ENCODE data around the gene KCNC4. TPM values are rescaled to one million over a fixed set of nuclear protein-coding genes. Genes with fewer than 3 reads are reported as not detected.

Gene KCNC4
- total RNA-seq, 2 experiments from 2014 or later = 4.8 to 9.6 TPM

DNA sequence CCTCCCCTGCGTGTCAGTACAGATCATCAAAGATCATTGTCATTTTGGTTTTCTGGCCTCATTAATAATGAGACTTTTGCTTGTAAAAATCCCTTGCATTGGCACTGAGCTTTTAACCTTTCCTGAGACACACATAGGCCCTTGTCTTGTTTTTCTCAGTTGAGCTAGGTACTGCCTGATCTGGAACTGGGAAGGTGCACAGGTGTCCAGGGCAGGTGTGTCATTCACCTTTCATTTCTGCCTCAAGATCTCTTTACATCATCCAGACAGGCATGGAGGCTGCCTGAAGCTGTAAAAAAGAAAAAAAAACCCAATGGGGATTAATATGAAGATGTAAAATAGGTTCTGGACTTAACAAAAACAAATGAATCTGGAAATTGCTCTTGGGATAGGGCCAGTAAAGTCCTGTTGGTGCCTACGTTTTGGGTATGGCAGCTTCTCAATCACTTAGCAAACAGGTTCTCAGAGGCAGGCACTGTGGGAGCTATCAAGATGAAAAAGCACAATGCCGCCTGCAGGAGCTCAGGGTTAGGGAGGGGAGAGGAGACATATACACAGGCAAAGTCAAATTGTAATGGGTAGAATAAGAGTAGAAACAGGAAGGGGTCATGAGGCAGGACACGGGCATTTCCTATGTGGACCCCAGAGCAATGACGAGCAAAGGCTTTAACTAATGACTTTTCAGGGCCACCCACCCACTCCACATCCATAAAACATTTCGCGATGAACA is 1.0 kb upstream of the KCNC4 start:
- H3K27me3 Mint-ChIP-seq = peaks cover 13% of the 10 kb centered on the region
- H3K36me3 Mint-ChIP-seq = peaks cover 3% of the 10 kb centered on the region
- ATAC-seq (no peak), DNase-seq (no peak)
- H3K4me3 Mint-ChIP-seq = peak overlapping the region; percentile 76
- peak overlapping the region; percentile 91 for H3K27ac Mint-ChIP-seq
- peaks cover 36% of the 10 kb centered on the region for H3K4me1 Mint-ChIP-seq
- CTCF ChIA-PET = interaction anchor here (0.6 to 18.2 kb wide), 27 partner anchors 7 to 1212 kb away, joined by 3 to 415 read pairs (median 6); partner anchors contain the start of genes LAMTOR5, RBM15 and STRIP1
- no peaks in the 10 kb centered on the region for H3K9me3 Mint-ChIP-seq (ENCODE audit: low read depth)

DNA sequence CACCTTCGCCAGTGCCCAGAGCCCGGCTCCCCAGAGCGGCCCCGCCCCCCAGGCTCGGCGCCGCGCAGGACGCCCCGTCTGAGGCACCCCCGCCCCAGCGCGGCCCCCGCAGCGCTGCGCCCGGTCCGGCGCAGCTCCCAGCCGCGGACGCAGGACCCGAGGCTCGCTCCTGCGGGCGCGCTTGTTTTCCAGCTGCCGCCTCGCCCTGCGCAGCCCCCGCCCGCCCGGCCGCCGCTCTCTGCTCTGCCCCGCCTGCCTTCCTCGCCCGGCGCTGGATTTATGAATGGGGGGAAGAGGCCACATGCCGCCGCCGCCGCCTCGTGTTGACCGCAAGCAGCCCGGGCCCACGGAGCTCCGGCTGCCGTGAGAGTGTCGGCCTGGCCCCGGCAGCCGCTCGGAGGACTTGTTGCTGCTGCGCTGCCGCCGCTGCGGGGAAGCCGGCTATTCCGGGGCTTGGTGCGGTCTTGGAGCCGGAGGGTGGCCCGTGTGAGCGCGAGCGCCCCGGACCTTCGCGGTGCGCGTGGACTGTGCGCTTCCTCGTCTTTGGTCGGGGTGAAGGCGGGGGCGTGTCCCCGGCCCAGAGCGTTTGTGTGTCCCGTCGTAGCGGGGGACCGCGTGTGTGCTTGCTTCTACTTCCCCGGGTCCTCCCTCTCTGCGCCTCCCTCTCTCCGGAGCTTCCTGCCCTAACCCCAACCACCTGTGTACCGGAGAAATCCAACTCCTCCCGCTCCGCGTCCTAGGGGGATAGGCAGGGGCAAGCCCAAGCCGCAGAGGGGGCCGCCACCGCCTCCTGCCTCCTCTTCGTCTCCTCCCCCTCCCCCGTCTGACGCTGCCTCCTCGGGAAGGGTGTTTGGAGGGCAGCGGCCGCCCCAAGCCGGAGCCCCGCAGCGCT is 736 bp downstream of the KCNC4 start:
- ATAC-seq (peak; percentile 32), DNase-seq (peak; percentile 72)
- Mint-ChIP-seq H3K27me3 (peaks cover 13% of the 10 kb centered on the region), H3K9me3 (ENCODE audit: low read depth) (no peaks in the 10 kb centered on the region), H3K4me1 (peaks cover 47% of the 10 kb centered on the region), H3K27ac (peak overlapping the region; percentile 71), H3K36me3 (peaks cover 3% of the 10 kb centered on the region), H3K4me3 (peak overlapping the region; percentile 79)
- CTCF ChIA-PET = interaction anchor here (1.6 to 18.2 kb wide), 7 partner anchors 9 to 286 kb away, joined by 5 to 415 read pairs (median 48); partner anchors contain the start of genes LAMTOR5 and RBM15

- H3K36me3 Mint-ChIP-seq = peaks cover 3% of the 10 kb centered on the region
- DNase-seq (no peak), ATAC-seq (no peak)
- H3K27ac Mint-ChIP-seq = peak overlapping the region; percentile 71
- peak overlapping the region; percentile 79 for H3K4me3 Mint-ChIP-seq
- no peaks in the 10 kb centered on the region for H3K9me3 Mint-ChIP-seq (ENCODE audit: low read depth)
- H3K27me3 Mint-ChIP-seq = peaks cover 13% of the 10 kb centered on the region
- peaks cover 53% of the 10 kb centered on the region for H3K4me1 Mint-ChIP-seq
- CTCF ChIA-PET = interaction anchor here (1.5 to 18.2 kb wide), 8 partner anchors 9 to 285 kb away, joined by 4 to 415 read pairs (median 40); partner anchors contain the start of genes LAMTOR5 and RBM15
These were observed 1.5 kb downstream of the KCNC4 start for GRCh38 chr1:110211496-110212168.

GRCh38 chr1:110212169-110213142 is 2.3 kb downstream of the KCNC4 start:
- peak overlapping the region; percentile 68 for H3K4me3 Mint-ChIP-seq
- ATAC-seq (no peak), DNase-seq (no peak)
- peaks cover 13% of the 10 kb centered on the region for H3K27me3 Mint-ChIP-seq
- H3K36me3 Mint-ChIP-seq = peaks cover 3% of the 10 kb centered on the region
- no peaks in the 10 kb centered on the region for H3K9me3 Mint-ChIP-seq (ENCODE audit: low read depth)
- H3K27ac Mint-ChIP-seq = peak overlapping the region; percentile 49
- CTCF ChIA-PET = interaction anchor here (1.1 to 18.2 kb wide), 9 partner anchors 10 to 284 kb away, joined by 3 to 415 read pairs (median 31); partner anchors contain the start of genes LAMTOR5 and RBM15
- H3K4me1 Mint-ChIP-seq = peaks cover 57% of the 10 kb centered on the region

- peak overlapping the region; percentile 48 for H3K27ac Mint-ChIP-seq
- CTCF ChIA-PET = interaction anchor here (1.1 to 18.2 kb wide), 5 partner anchors 11 to 282 kb away, joined by 3 to 415 read pairs (median 31); partner anchors contain the start of gene RBM15
- peaks cover 54% of the 10 kb centered on the region for H3K4me1 Mint-ChIP-seq
- DNase-seq = no peak
- H3K4me3 Mint-ChIP-seq = peak overlapping the region; percentile 41
- H3K9me3 Mint-ChIP-seq (ENCODE audit: low read depth) = no peaks in the 10 kb centered on the region
- peaks cover 13% of the 10 kb centered on the region for H3K27me3 Mint-ChIP-seq
- H3K36me3 Mint-ChIP-seq = peaks cover 3% of the 10 kb centered on the region
- ATAC-seq = no peak
These were observed 3.0 kb downstream of the KCNC4 start for GRCh38 chr1:110213143-110213540.

DNA sequence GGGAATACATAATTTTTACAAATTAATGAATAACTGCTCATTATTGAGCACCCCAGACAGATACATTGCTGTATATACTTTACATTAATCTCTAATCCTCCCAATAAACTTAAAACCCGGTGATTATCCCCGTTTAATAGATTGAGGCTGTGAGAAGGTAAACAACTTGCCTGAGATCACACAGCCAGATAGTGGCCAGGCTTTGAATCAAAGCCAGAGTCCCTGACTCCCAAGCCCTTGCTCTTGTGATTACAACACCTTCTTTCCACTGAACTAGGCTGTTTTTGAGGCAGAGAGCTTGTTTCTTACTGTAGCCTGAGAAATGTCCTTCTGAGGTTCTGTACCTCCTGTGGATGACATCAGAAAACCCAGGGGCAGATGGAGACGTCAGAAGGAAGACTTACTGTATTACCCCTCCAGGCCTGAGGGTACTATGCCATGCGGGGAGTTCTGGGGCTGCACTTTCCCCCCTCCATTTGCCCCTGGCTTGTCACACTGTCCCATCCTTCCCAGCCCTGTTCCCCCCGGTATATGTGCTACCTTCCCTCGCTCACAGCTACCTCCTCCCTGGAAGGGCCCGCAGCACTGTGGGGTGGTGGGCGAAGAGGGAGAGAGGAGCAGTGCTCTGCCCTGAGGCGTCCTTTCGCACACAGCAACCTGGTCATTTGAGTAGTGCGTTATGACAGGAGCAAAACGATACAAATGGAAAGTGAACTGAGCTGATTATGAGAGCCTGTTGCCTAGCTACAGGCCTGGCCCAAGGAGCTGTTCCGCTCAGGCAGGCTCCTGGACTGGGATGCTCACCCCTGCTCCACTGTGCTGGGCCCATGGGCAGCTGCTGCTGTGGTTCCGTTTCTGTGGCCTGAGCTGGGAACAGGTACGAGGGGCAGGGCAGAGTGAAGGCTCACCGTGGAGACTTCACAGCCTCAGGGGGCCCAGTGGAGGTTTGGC is 4.6 kb downstream of the KCNC4 start:
- H3K27ac Mint-ChIP-seq = no peak overlapping the region
- CTCF ChIA-PET = interaction anchor here (1.2 to 18.2 kb wide), 5 partner anchors 11 to 281 kb away, joined by 3 to 415 read pairs (median 4); no protein-coding TSS in a partner anchor
- DNase-seq = no peak
- no peak overlapping the region for H3K4me3 Mint-ChIP-seq
- ATAC-seq = no peak
- H3K4me1 Mint-ChIP-seq = peaks cover 40% of the 10 kb centered on the region
- peaks cover 13% of the 10 kb centered on the region for H3K27me3 Mint-ChIP-seq
- peaks cover 3% of the 10 kb centered on the region for H3K36me3 Mint-ChIP-seq
- no peaks in the 10 kb centered on the region for H3K9me3 Mint-ChIP-seq (ENCODE audit: low read depth)

GRCh38 chr1:110215621-110216515 is 5.8 kb downstream of the KCNC4 start:
- ATAC-seq (no peak), DNase-seq (no peak)
- Mint-ChIP-seq H3K36me3 (peaks cover 3% of the 10 kb centered on the region), H3K4me1 (peaks cover 39% of the 10 kb centered on the region), H3K27me3 (peaks cover 13% of the 10 kb centered on the region), H3K27ac (peak overlapping the region; percentile 53), H3K9me3 (ENCODE audit: low read depth) (no peaks in the 10 kb centered on the region), H3K4me3 (no peak overlapping the region)
- CTCF ChIA-PET = interaction anchor here (0.7 to 18.2 kb wide), 7 partner anchors 8 to 280 kb away, joined by 3 to 415 read pairs (median 4); no protein-coding TSS in a partner anchor

DNA sequence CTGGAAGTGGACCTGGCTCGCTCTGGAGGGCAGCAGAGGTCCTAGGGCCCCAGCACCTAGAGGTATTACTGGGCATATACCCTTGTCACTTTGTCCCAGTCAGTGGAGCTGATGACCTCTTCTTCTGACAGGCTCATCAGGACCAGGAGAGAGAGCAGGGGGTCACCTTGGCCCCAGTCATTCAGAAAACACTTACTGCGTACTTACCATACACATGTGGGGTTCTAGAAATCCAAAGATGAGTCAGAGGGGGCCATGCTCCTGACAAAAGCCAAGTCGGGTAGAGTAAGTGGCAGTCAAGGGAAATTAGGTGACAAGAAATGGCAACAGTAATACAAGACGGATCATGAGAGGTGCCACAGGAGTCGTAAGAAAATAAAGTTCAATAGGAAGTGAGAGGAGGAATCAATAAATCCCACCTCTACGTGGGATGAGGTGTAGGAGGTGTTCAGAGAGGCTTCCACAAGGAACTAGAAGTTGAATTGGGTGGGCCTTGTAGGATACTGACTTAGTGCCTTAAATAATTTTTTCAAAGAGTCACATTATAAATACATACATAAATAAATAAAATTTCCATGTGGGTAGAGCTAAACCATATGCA is 6.8 kb downstream of the KCNC4 start:
- Mint-ChIP-seq H3K4me3 (no peak overlapping the region), H3K9me3 (ENCODE audit: low read depth) (no peaks in the 10 kb centered on the region), H3K27me3 (peaks cover 9% of the 10 kb centered on the region), H3K4me1 (peaks cover 33% of the 10 kb centered on the region), H3K36me3 (peaks cover 3% of the 10 kb centered on the region), H3K27ac (no peak overlapping the region)
- ATAC-seq (peak; percentile 32), DNase-seq (no peak)
- CTCF ChIA-PET = interaction anchor here (1.8 to 18.2 kb wide), 3 partner anchors 9 to 279 kb away, joined by 4 to 415 read pairs (median 9); no protein-coding TSS in a partner anchor

GRCh38 chr1:110218137-110218536 is 8.0 kb downstream of the KCNC4 start:
- H3K36me3 Mint-ChIP-seq = peaks cover under 1% of the 10 kb centered on the region
- CTCF ChIA-PET = no interaction called here
- no peak overlapping the region for H3K27ac Mint-ChIP-seq
- no peak for ATAC-seq
- no peaks in the 10 kb centered on the region for H3K9me3 Mint-ChIP-seq (ENCODE audit: low read depth)
- H3K4me1 Mint-ChIP-seq = peaks cover 26% of the 10 kb centered on the region
- DNase-seq = no peak
- peaks cover 2% of the 10 kb centered on the region for H3K27me3 Mint-ChIP-seq
- no peak overlapping the region for H3K4me3 Mint-ChIP-seq

DNA sequence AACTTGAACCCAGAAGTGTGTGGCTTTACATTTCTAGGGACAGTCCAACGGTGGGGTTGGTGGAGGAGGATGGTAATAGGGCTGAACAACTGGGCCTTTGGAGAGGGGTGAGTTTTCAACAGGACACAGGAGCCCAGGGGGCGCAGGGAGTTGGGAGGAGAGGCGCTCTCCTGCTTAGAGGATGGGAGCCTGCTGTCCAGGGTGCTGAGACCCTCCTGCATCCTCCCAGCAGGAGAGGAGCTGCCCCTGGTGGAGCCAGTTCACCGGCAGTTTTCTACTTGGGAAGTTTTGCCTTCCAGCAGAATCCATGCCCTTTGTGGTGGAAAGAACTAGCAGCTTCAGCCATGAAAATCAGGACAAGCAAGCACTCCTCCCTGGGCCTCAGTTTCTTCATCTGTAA is 8.6 kb downstream of the KCNC4 start:
- no peak for ATAC-seq
- no peaks in the 10 kb centered on the region for H3K36me3 Mint-ChIP-seq
- CTCF ChIA-PET = interaction anchor here (1.1 to 2.1 kb wide), 2 partner anchors 11 to 242 kb away, joined by 3 to 19 read pairs; no protein-coding TSS in a partner anchor
- DNase-seq = no peak
- H3K9me3 Mint-ChIP-seq (ENCODE audit: low read depth) = no peaks in the 10 kb centered on the region
- no peak overlapping the region for H3K4me3 Mint-ChIP-seq
- peaks cover 24% of the 10 kb centered on the region for H3K4me1 Mint-ChIP-seq
- H3K27me3 Mint-ChIP-seq = no peaks in the 10 kb centered on the region
- no peak overlapping the region for H3K27ac Mint-ChIP-seq

Measured in activated CD8-positive, alpha-beta memory T cell treated with anti-CD3 and anti-CD28 coated beads, Interleukin-2, amount 10 ng/mL, durations not matched to agents 7 days and 5 days (primary cell).